Astrocyte (in vitro differentiated cells and primary cell): ENCODE data around the gene ATXN1. TPM values are rescaled to one million over a fixed set of nuclear protein-coding genes. Genes with fewer than 3 reads are reported as not detected.

Experiments
- DNase-seq: peaks from one replicate; pipeline ENCODE4 v3.0.0-alpha.2; 2010; ENCODE audit warnings: low read depth
- FAIRE-seq: peaks from 2 replicates; lab custom pipeline; 2011; peaks lifted over from hg19 to GRCh38; lab: Jason Lieb, UNC
- H2AFZ ChIP-seq: 2 replicates; pipeline ENCODE4 v1.6.0; 2012; ENCODE audit warnings: low read depth, low read length, inconsistent platforms
- H3K27ac ChIP-seq: 2 replicates; pipeline ENCODE4 v1.5.1; 2011; ENCODE audit warnings: low read depth, low read length, inconsistent platforms
- H3K27me3 ChIP-seq: 2 replicates; pipeline ENCODE4 v1.6.0; 2011; ENCODE audit warnings: low read length, inconsistent platforms; ENCODE audit not compliant: insufficient read depth
- H3K36me3 ChIP-seq: 2 replicates; pipeline ENCODE4 v1.5.1; 2011; ENCODE audit warnings: low read length, inconsistent platforms; ENCODE audit not compliant: insufficient read depth
- H3K4me1 ChIP-seq: 2 replicates; pipeline ENCODE4 v1.5.1; 2011; ENCODE audit warnings: low read length, inconsistent platforms; ENCODE audit not compliant: insufficient read depth
- H3K4me2 ChIP-seq: 2 replicates; pipeline ENCODE4 v1.6.0; 2012; ENCODE audit warnings: low read length, inconsistent platforms
- H3K4me3 ChIP-seq: 2 replicates; pipeline ENCODE4 v1.5.1; 2011; ENCODE audit warnings: low read depth, mild to moderate bottlenecking, low read length, inconsistent platforms; ENCODE audit not compliant: insufficient read depth
- H3K79me2 ChIP-seq: 2 replicates; pipeline ENCODE4 v1.6.0; 2012; ENCODE audit warnings: mild to moderate bottlenecking, low read length, inconsistent platforms; ENCODE audit not compliant: insufficient read depth
- H3K9ac ChIP-seq: 2 replicates; pipeline ENCODE4 v1.6.0; 2012; ENCODE audit warnings: mild to moderate bottlenecking, low read length, inconsistent platforms
- H3K9me3 ChIP-seq: 2 replicates; pipeline ENCODE4 v1.5.1; 2012; ENCODE audit warnings: low read depth, mild to moderate bottlenecking, low read length, inconsistent platforms; ENCODE audit not compliant: insufficient read depth
- H4K20me1 ChIP-seq: 2 replicates; pipeline ENCODE4 v1.6.0; 2012; ENCODE audit warnings: low read length, inconsistent platforms; ENCODE audit not compliant: insufficient read depth
- H3K27ac Mint-ChIP-seq: one replicate; pipeline ENCODE4 v1.8.0; 2021; ENCODE audit warnings: mild to moderate bottlenecking, mixed read lengths; ENCODE audit not compliant: unreplicated experiment
- H3K27me3 Mint-ChIP-seq: one replicate; pipeline ENCODE4 v1.8.0; 2021; ENCODE audit warnings: low read depth, mixed read lengths; ENCODE audit not compliant: unreplicated experiment
- H3K36me3 Mint-ChIP-seq: one replicate; pipeline ENCODE4 v1.8.0; 2021; ENCODE audit warnings: low read depth, mixed read lengths; ENCODE audit not compliant: unreplicated experiment
- H3K4me1 Mint-ChIP-seq: one replicate; pipeline ENCODE4 v1.8.0; 2021; ENCODE audit warnings: low read depth, mixed read lengths; ENCODE audit not compliant: unreplicated experiment
- H3K4me3 Mint-ChIP-seq: one replicate; pipeline ENCODE4 v1.8.0; 2021; ENCODE audit warnings: mild to moderate bottlenecking, moderate library complexity, mixed read lengths; ENCODE audit not compliant: unreplicated experiment
- H3K9me3 Mint-ChIP-seq: one replicate; pipeline ENCODE4 v1.8.0; 2021; ENCODE audit warnings: mild to moderate bottlenecking, mixed read lengths; ENCODE audit not compliant: unreplicated experiment
- EZH2 ChIP-seq: IDR thresholded peaks from 2 replicates; pipeline ENCODE4 v1.6.1; 2012; ENCODE audit warnings: mild to moderate bottlenecking, low read length, inconsistent platforms; ENCODE audit not compliant: insufficient read depth
- total RNA-seq: library from RNA; stranded (reverse); gene quantifications from 2 replicates; pipeline ENCODE4 v1.2.1, GENCODE V29; 2021
- TF ChIP-seq, protein P1 (sequence below): IDR thresholded peaks from 2 replicates; pipeline ENCODE4 v1.5.1; 2011; ENCODE audit warnings: low read depth, mild to moderate bottlenecking, inconsistent platforms, low read length, moderate library complexity; ENCODE audit not compliant: insufficient read depth

ATXN1 gene
- total RNA-seq, 1 donor from 2014 or later: 70.9 TPM

DNA sequence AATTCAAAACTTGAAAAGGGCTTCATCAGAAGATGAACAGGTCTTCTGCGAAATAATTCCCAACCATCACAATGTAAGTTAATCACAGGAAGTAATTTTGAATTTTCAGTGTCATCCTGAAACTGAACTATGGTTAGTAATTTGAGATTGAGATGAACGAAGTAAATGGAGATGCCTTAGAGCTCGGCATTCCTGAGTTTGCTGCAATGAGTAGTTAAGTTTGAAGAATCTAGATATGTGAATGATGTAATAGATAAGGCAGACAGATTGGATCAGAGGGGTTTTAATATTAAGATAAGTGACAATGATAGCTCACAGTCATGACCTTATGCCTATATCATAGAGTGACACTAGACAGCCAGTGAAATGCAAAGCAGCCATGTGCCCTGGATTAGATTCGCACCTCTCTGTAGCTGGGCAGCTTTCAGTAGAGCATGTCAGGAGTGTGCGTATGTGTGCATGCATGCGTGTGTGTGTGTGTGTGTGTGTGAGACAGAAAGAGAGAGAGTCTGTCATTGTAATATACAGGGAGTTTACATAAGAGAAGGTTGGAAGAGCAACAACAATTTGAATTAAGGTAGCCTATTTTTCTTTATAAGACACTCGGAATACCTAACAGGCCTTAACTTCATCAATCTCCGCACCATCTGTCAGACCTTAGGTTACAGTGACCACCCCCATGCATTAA lies 289.9 kb downstream of the ATXN1 start:
- DNase-seq (peak; percentile 36), FAIRE-seq (no peak)
- peak overlapping the region; percentile 29 for H3K9ac ChIP-seq
- H3K27me3 ChIP-seq: no peaks in the 10 kb centered on the region
- Mint-ChIP-seq H3K4me1 (peaks cover 33% of the 10 kb centered on the region), H3K4me3 (no peak overlapping the region), H3K36me3 (peaks cover 9% of the 10 kb centered on the region), H3K9me3 (no peaks in the 10 kb centered on the region), H3K27me3 (no peaks in the 10 kb centered on the region), H3K27ac (no peak overlapping the region)
- peaks cover 5% of the 10 kb centered on the region for H3K79me2 ChIP-seq
- TF ChIP-seq, protein P1, sequence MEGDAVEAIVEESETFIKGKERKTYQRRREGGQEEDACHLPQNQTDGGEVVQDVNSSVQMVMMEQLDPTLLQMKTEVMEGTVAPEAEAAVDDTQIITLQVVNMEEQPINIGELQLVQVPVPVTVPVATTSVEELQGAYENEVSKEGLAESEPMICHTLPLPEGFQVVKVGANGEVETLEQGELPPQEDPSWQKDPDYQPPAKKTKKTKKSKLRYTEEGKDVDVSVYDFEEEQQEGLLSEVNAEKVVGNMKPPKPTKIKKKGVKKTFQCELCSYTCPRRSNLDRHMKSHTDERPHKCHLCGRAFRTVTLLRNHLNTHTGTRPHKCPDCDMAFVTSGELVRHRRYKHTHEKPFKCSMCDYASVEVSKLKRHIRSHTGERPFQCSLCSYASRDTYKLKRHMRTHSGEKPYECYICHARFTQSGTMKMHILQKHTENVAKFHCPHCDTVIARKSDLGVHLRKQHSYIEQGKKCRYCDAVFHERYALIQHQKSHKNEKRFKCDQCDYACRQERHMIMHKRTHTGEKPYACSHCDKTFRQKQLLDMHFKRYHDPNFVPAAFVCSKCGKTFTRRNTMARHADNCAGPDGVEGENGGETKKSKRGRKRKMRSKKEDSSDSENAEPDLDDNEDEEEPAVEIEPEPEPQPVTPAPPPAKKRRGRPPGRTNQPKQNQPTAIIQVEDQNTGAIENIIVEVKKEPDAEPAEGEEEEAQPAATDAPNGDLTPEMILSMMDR: no peak
- TF ChIP-seq EZH2: no peak
- H3K27ac ChIP-seq: peak overlapping the region; percentile 40
- peak overlapping the region; percentile 21 for H3K4me2 ChIP-seq
- H4K20me1 ChIP-seq: peaks cover 9% of the 10 kb centered on the region
- H3K9me3 ChIP-seq: no peaks in the 10 kb centered on the region
- H3K4me3 ChIP-seq: no peak overlapping the region
- peaks cover 2% of the 10 kb centered on the region for H3K36me3 ChIP-seq
- H2AFZ ChIP-seq: no peak overlapping the region
- H3K4me1 ChIP-seq: peaks cover 25% of the 10 kb centered on the region

DNA sequence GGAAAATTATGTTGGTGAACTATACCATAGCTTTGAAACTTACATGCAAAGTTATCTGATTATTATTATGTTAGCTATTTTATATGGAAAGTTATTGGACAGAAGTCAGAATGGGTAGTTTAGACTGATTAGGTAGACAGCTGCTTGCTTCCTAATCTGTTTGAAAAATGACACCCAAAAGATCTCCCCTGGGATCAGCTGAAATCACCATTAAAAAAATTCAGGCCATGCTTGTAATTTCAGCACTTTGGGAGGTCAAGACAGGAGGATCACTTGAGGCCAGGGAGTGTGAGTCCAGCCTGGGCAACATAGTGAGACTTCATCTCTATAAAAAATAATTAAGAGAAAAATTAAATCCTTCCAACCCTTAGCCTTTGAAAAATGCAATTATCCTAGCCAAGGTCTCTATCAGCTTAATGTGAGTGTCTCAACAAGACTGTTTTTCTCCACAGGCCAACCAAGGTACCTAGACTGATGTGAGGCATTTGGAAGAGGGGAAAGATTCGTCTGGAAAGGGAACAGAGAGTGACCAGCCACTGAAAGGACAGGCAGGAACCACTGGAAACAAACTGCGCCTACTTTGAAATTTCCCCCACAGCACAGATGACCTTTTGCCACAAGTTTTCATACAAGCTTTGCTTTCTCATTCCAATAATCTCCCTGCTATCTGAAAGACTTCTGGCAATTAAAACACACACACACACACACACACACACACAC lies 290.6 kb downstream of the ATXN1 start:
- H4K20me1 ChIP-seq: peaks cover 9% of the 10 kb centered on the region
- H3K9me3 ChIP-seq: no peaks in the 10 kb centered on the region
- H3K9ac ChIP-seq: peak overlapping the region; percentile 29
- no peaks in the 10 kb centered on the region for H3K27me3 Mint-ChIP-seq
- no peak overlapping the region for H2AFZ ChIP-seq
- H3K4me2 ChIP-seq: peak overlapping the region; percentile 21
- no peak overlapping the region for H3K27ac ChIP-seq
- peaks cover 25% of the 10 kb centered on the region for H3K4me1 ChIP-seq
- FAIRE-seq (no peak), DNase-seq (peak; percentile 17)
- peaks cover 2% of the 10 kb centered on the region for H3K36me3 ChIP-seq
- H3K9me3 Mint-ChIP-seq: no peaks in the 10 kb centered on the region
- peaks cover 7% of the 10 kb centered on the region for H3K79me2 ChIP-seq
- H3K4me3 ChIP-seq: no peak overlapping the region
- no peak overlapping the region for H3K4me3 Mint-ChIP-seq
- H3K27ac Mint-ChIP-seq: no peak overlapping the region
- H3K4me1 Mint-ChIP-seq: peaks cover 34% of the 10 kb centered on the region
- no peaks in the 10 kb centered on the region for H3K27me3 ChIP-seq
- peaks cover 9% of the 10 kb centered on the region for H3K36me3 Mint-ChIP-seq
- TF ChIP-seq, protein P1: no peak
- no peak for TF ChIP-seq EZH2
